ENCODE measurements around the gene RAVER1.

DNA sequence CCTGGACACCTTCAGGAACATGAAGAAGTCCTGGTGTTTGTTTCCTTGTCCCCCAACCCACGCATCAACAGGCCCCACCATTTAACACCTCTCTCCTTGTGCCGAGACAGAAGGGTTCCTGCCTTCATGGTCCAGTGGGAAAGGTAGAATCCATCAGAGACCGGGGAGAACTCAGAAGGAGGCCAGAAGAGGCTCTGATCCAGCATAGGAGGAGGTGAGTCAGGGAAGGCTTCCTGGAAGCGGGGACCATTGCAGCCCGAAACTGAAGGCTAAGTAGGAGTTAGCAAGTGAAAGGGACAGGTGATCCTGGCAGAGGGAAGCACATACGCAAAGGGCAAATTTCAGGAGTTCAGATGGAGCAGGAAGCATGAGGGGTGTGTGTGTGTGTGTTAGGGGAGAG, 5.6 kb upstream of the RAVER1 start:
- TF ChIP-seq GLIS3 (CRISPR knock-in tag; IDR thresholded peaks at IDR 0.05) (no peak), RARB (CRISPR knock-in tag; IDR thresholded peaks at IDR 0.05) (no peak), ISL1 (CRISPR knock-in tag; IDR thresholded peaks at IDR 0.05) (no peak), ZFP30 (CRISPR knock-in tag; IDR thresholded peaks at IDR 0.05) (no peak), TCF4 (CRISPR knock-in tag; IDR thresholded peaks at IDR 0.05; ENCODE audit: borderline replicate concordance) (no peak), ZFP3 (CRISPR knock-in tag; IDR thresholded peaks at IDR 0.05) (no peak), ZNF70 (CRISPR knock-in tag; IDR thresholded peaks at IDR 0.05) (no peak), ARNTL (CRISPR knock-in tag; IDR thresholded peaks at IDR 0.05; ENCODE audit: borderline replicate concordance, low read depth) (no peak), SNAI2 (CRISPR knock-in tag; IDR thresholded peaks at IDR 0.05) (no peak), ZNF8 (CRISPR knock-in tag; IDR thresholded peaks at IDR 0.05) (no peak), ZC3H10 (CRISPR knock-in tag; IDR thresholded peaks at IDR 0.05) (no peak)
- TF ChIP-seq, protein P1, sequence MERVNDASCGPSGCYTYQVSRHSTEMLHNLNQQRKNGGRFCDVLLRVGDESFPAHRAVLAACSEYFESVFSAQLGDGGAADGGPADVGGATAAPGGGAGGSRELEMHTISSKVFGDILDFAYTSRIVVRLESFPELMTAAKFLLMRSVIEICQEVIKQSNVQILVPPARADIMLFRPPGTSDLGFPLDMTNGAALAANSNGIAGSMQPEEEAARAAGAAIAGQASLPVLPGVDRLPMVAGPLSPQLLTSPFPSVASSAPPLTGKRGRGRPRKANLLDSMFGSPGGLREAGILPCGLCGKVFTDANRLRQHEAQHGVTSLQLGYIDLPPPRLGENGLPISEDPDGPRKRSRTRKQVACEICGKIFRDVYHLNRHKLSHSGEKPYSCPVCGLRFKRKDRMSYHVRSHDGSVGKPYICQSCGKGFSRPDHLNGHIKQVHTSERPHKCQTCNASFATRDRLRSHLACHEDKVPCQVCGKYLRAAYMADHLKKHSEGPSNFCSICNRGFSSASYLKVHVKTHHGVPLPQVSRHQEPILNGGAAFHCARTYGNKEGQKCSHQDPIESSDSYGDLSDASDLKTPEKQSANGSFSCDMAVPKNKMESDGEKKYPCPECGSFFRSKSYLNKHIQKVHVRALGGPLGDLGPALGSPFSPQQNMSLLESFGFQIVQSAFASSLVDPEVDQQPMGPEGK (CRISPR knock-in tag; IDR thresholded peaks at IDR 0.05; ENCODE audit: borderline replicate concordance): no peak
